ENCODE results near the gene CFAP97D2. TPM values are rescaled to one million over a fixed set of nuclear protein-coding genes. Genes with fewer than 3 reads are reported as not detected.
"Not testable (repeated sequence)": the region's sequence is repeated elsewhere in the genome, so short reads cannot be mapped to it uniquely, and the experiment has no call there.

CFAP97D2 gene
- not detected for polyA plus RNA-seq (2013, experiment 1 of 2)
- not detected for polyA plus RNA-seq (2013, experiment 2 of 2)

- H3K4me1 ChIP-seq (ENCODE audit: control insufficient read depth, insufficient read depth, low read length, poor library complexity, severe bottlenecking): no peaks in the 10 kb centered on the region
- H3K36me3 ChIP-seq (ENCODE audit: control insufficient read depth, insufficient read depth, low read length): no peaks in the 10 kb centered on the region
- no peaks in the 10 kb centered on the region for H3K9me3 ChIP-seq (ENCODE audit: control insufficient read depth, low read length)
- 60 to 78% methylated on average over 11 of the region's 13 CpGs for WGBS, 2 experiments (ENCODE audit: insufficient coverage in 2 of 2)
- H3K4me3 ChIP-seq (ENCODE audit: extremely low read depth, insufficient read depth, low read length, poor library complexity, severe bottlenecking): no peak within 1 kb of the TSS
- H3K27ac ChIP-seq (ENCODE audit: low read depth, low read length, severe bottlenecking): no peak within 1 kb of the TSS
These were observed at the start of gene CFAP97D2 for GRCh38 chr13:114179087-114179658. Gene CFAP97D2 (plus strand): TSS chr13:114179257. CDS start chr13:114179331, 74 bp downstream.

GRCh38 chr13:114129649-114130062, 49.4 kb upstream of the CFAP97D2 start:
- Histone ChIP-seq H3K36me3 (ENCODE audit: control insufficient read depth, insufficient read depth, low read length) (peaks cover 20% of the 10 kb centered on the region), H3K4me1 (ENCODE audit: control insufficient read depth, insufficient read depth, low read length, poor library complexity, severe bottlenecking) (peaks cover 37% of the 10 kb centered on the region), H3K9me3 (ENCODE audit: control insufficient read depth, low read length) (no peaks in the 10 kb centered on the region), H3K27ac (ENCODE audit: low read depth, low read length, severe bottlenecking) (peak overlapping the region; percentile 96), H3K4me3 (ENCODE audit: extremely low read depth, insufficient read depth, low read length, poor library complexity, severe bottlenecking) (peak overlapping the region; percentile 88)
- 78 to 79% methylated on average over 9 of the region's 9 CpGs for WGBS, 2 experiments (ENCODE audit: insufficient coverage in 2 of 2)

GRCh38 chr13:114130131-114130836, 48.8 kb upstream of the CFAP97D2 start:
- Histone ChIP-seq H3K4me3 (ENCODE audit: extremely low read depth, insufficient read depth, low read length, poor library complexity, severe bottlenecking) (peak overlapping the region; percentile 88), H3K27ac (ENCODE audit: low read depth, low read length, severe bottlenecking) (peak overlapping the region; percentile 96), H3K4me1 (ENCODE audit: control insufficient read depth, insufficient read depth, low read length, poor library complexity, severe bottlenecking) (peaks cover 37% of the 10 kb centered on the region), H3K9me3 (ENCODE audit: control insufficient read depth, low read length) (no peaks in the 10 kb centered on the region), H3K36me3 (ENCODE audit: control insufficient read depth, insufficient read depth, low read length) (peaks cover 14% of the 10 kb centered on the region)
- WGBS, 2 experiments (ENCODE audit: insufficient coverage in 2 of 2): 56 to 57% methylated on average over 12 to 18 of the region's 18 CpGs

GRCh38 chr13:114130837-114131582, 48.0 kb upstream of the CFAP97D2 start:
- H3K36me3 ChIP-seq (ENCODE audit: control insufficient read depth, insufficient read depth, low read length): peaks cover 10% of the 10 kb centered on the region
- WGBS, 2 experiments (ENCODE audit: insufficient coverage in 2 of 2): 2 to 6% methylated on average over 22 to 25 of the region's 30 CpGs
- H3K4me3 ChIP-seq (ENCODE audit: extremely low read depth, insufficient read depth, low read length, poor library complexity, severe bottlenecking): peak overlapping the region; percentile 88
- peak overlapping the region; percentile 96 for H3K27ac ChIP-seq (ENCODE audit: low read depth, low read length, severe bottlenecking)
- peaks cover 37% of the 10 kb centered on the region for H3K4me1 ChIP-seq (ENCODE audit: control insufficient read depth, insufficient read depth, low read length, poor library complexity, severe bottlenecking)
- H3K9me3 ChIP-seq (ENCODE audit: control insufficient read depth, low read length): no peaks in the 10 kb centered on the region

GRCh38 chr13:114131583-114132418, 47.3 kb upstream of the CFAP97D2 start:
- 1% methylated on average over 62 to 65 of the region's 95 CpGs for WGBS, 2 experiments (ENCODE audit: insufficient coverage in 2 of 2)
- H3K4me1 ChIP-seq (ENCODE audit: control insufficient read depth, insufficient read depth, low read length, poor library complexity, severe bottlenecking): peaks cover 36% of the 10 kb centered on the region
- H3K9me3 ChIP-seq (ENCODE audit: control insufficient read depth, low read length): no peaks in the 10 kb centered on the region
- H3K4me3 ChIP-seq (ENCODE audit: extremely low read depth, insufficient read depth, low read length, poor library complexity, severe bottlenecking): peak overlapping the region; percentile 88
- H3K36me3 ChIP-seq (ENCODE audit: control insufficient read depth, insufficient read depth, low read length): peaks cover 10% of the 10 kb centered on the region
- peak overlapping the region; percentile 96 for H3K27ac ChIP-seq (ENCODE audit: low read depth, low read length, severe bottlenecking)

GRCh38 chr13:114132419-114133121, 46.5 kb upstream of the CFAP97D2 start, which contains the start of gene RASA3:
Gene RASA3 (minus strand): TSS chr13:114132623. CDS start chr13:114132489, 134 bp downstream.
- no peaks in the 10 kb centered on the region for H3K9me3 ChIP-seq (ENCODE audit: control insufficient read depth, low read length)
- H3K27ac ChIP-seq (ENCODE audit: low read depth, low read length, severe bottlenecking): peak within 1 kb of the TSS; percentile 96
- H3K4me3 ChIP-seq (ENCODE audit: extremely low read depth, insufficient read depth, low read length, poor library complexity, severe bottlenecking): peak within 1 kb of the TSS; percentile 88
- 0% methylated on average over 59 to 67 of the region's 81 CpGs for WGBS, 2 experiments (ENCODE audit: insufficient coverage in 2 of 2)
- H3K4me1 ChIP-seq (ENCODE audit: control insufficient read depth, insufficient read depth, low read length, poor library complexity, severe bottlenecking): peaks cover 28% of the 10 kb centered on the region
- H3K36me3 ChIP-seq (ENCODE audit: control insufficient read depth, insufficient read depth, low read length): peaks cover 10% of the 10 kb centered on the region

GRCh38 chr13:114133126-114133525, 45.9 kb upstream of the CFAP97D2 start:
- H3K4me3 ChIP-seq (ENCODE audit: extremely low read depth, insufficient read depth, low read length, poor library complexity, severe bottlenecking); H3K36me3 ChIP-seq (ENCODE audit: control insufficient read depth, insufficient read depth, low read length); H3K9me3 ChIP-seq (ENCODE audit: control insufficient read depth, low read length); H3K27ac ChIP-seq (ENCODE audit: low read depth, low read length, severe bottlenecking): not testable (repeated sequence)
- peaks cover 22% of the 10 kb centered on the region for H3K4me1 ChIP-seq (ENCODE audit: control insufficient read depth, insufficient read depth, low read length, poor library complexity, severe bottlenecking)
- WGBS, 2 experiments (ENCODE audit: insufficient coverage in 2 of 2): no CpG with 5 or more reads among the region's 9 CpGs

GRCh38 chr13:114133552-114133951, 45.5 kb upstream of the CFAP97D2 start:
- 90% methylated on average over 2 of the region's 7 CpGs; no CpG with 5 or more reads in 1 of the 2 experiments for WGBS, 2 experiments (ENCODE audit: insufficient coverage in 2 of 2)
- H3K4me3 ChIP-seq (ENCODE audit: extremely low read depth, insufficient read depth, low read length, poor library complexity, severe bottlenecking): not testable (repeated sequence)

GRCh38 chr13:114134111-114134943, 44.7 kb upstream of the CFAP97D2 start:
- Histone ChIP-seq H3K36me3 (ENCODE audit: control insufficient read depth, insufficient read depth, low read length) (no peaks in the 10 kb centered on the region), H3K9me3 (ENCODE audit: control insufficient read depth, low read length) (no peaks in the 10 kb centered on the region), H3K27ac (ENCODE audit: low read depth, low read length, severe bottlenecking) (peak overlapping the region; percentile 30), H3K4me1 (ENCODE audit: control insufficient read depth, insufficient read depth, low read length, poor library complexity, severe bottlenecking) (peaks cover 10% of the 10 kb centered on the region), H3K4me3 (ENCODE audit: extremely low read depth, insufficient read depth, low read length, poor library complexity, severe bottlenecking) (no peak overlapping the region)
- WGBS, 2 experiments (ENCODE audit: insufficient coverage in 2 of 2): 64 to 72% methylated on average over 19 to 21 of the region's 21 CpGs

More at GRCh38 chr13:114133552-114133951, 45.5 kb upstream of the CFAP97D2 start:
- H3K36me3 ChIP-seq (ENCODE audit: control insufficient read depth, insufficient read depth, low read length); H3K27ac ChIP-seq (ENCODE audit: low read depth, low read length, severe bottlenecking); H3K9me3 ChIP-seq (ENCODE audit: control insufficient read depth, low read length): not testable (repeated sequence)
- peaks cover 18% of the 10 kb centered on the region for H3K4me1 ChIP-seq (ENCODE audit: control insufficient read depth, insufficient read depth, low read length, poor library complexity, severe bottlenecking)
